ENCODE measurements around the gene GPD2.

GRCh38 chr2:156399950-156400705 is 36.1 kb upstream of the GPD2 start:
- TF ChIP-seq POLR2AphosphoS5 (IDR thresholded peaks at IDR 0.05; ENCODE audit: low read length), result no peak
- no peak for TF ChIP-seq CTCF (IDR thresholded peaks at IDR 0.05 in 2 of 3, conservative IDR thresholded peaks at IDR 0.05 in 1 of 3; ENCODE audit: control insufficient read depth in 2 of 3, extremely low read depth in 1 of 3, insufficient read depth in 1 of 3, low read depth in 3 of 3, low read length in 3 of 3)
- TF ChIP-seq BCL3 (IDR thresholded peaks at IDR 0.05; ENCODE audit: borderline replicate concordance, insufficient read depth, low read depth, low read length, poor library complexity, severe bottlenecking), result no peak
- TF ChIP-seq EZH2 (IDR thresholded peaks at IDR 0.05; ENCODE audit: borderline replicate concordance, control insufficient read depth, low read depth, low read length), result no peak
- no peak for TF ChIP-seq ATF3 (IDR thresholded peaks at IDR 0.05; ENCODE audit: borderline replicate concordance, extremely low read depth, low read depth, low read length)
- no peak for TF ChIP-seq POLR2A (IDR thresholded peaks at IDR 0.05; ENCODE audit: low read depth, low read length)

Measured in GM12878 (cell line).